GM12892 (cell line): ENCODE results near the gene PTPRN2.

Experiments used
- POLR2A ChIP-seq: IDR thresholded peaks from 2 replicates; pipeline ENCODE4 v1.6.1; 2011; ENCODE audit warnings: low read depth, low read length, control low read depth
- POLR2AphosphoS5 ChIP-seq: IDR thresholded peaks from 2 replicates; pipeline ENCODE4 v1.6.1; 2011; ENCODE audit warnings: low read depth, low read length, control low read depth

DNA sequence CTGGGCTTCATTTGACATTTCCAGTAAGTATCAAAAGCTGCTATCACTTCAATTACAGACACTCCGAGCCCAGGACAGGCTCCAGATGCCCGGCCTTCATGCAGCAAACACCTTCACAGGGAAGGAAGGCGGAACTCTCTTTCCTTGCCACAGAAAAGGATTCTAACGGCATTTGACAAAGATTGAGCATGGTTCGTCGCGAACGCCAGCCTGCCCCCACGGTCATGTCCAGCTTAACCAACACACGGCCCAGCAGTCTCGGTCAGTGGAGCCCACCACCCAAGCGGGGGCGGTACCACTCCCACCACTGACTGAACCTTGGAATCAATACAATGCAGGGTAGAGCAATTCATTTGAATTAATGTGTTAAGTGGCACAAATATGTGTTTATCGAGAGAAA lies 643.6 kb downstream of the PTPRN2 start:
- no peak for TF ChIP-seq POLR2AphosphoS5
- TF ChIP-seq POLR2A = no peak
